Transverse colon (tissue), 4 donors: ENCODE data around the gene DCAF15.

Experiments
- CTCF ChIP-seq, 5 experiments: fragments of 200-600 bp in 3 of 5; fragments of 450-650 bp in 2 of 5; sonication (generic) in 3 of 5; IDR thresholded peaks; 1 replicate in 2 of 5; 2 replicates in 3 of 5; pipeline ENCODE4 v1.5.1; 2016 to 2017; ENCODE audit warnings: antibody characterized with exemption in 5 of 5, inconsistent platforms in 3 of 5, mild to moderate bottlenecking in 2 of 5, moderate library complexity in 1 of 5
- EP300 ChIP-seq: sonication (generic); formaldehyde crosslinking; IDR thresholded peaks from one replicate; pipeline ENCODE4 v1.6.1; 2017; ENCODE audit warnings: antibody characterized with exemption, low read depth
- POLR2A ChIP-seq: fragments of 450-650 bp; IDR thresholded peaks from one replicate; pipeline ENCODE4 v1.6.1; 2016; ENCODE audit warnings: antibody characterized with exemption, mild to moderate bottlenecking, moderate library complexity
- POLR2AphosphoS5 ChIP-seq, 3 donors: sonication (generic); formaldehyde crosslinking; IDR thresholded peaks; one replicate each; pipeline ENCODE4 v1.6.1; 2016; ENCODE audit warnings: antibody characterized with exemption in 3 of 3

- TF ChIP-seq CTCF (IDR thresholded peaks at IDR 0.05): peak in 3 of 5 experiments; percentile 12 to 22 (median 15)
- no peak for TF ChIP-seq POLR2A
- TF ChIP-seq POLR2AphosphoS5 (IDR thresholded peaks at IDR 0.05): no peak
- TF ChIP-seq EP300: no peak
Measured at GRCh38 chr19:13959962-13960862, 7.9 kb downstream of the DCAF15 start.
